Fibroblast of skin of right biceps (primary cell): Measurements from ENCODE around the gene ABHD4.
"Not testable (repeated sequence)": the region's sequence is repeated elsewhere in the genome, so short reads cannot be mapped to it uniquely, and the experiment has no call there.

ENCODE experiments used
- DNase-seq: peaks from one replicate; pipeline ENCODE4 v3.0.0-alpha.2; 2013

The ABHD4 gene

GRCh38 chr14:22598099-22598895 lies at the start of gene ABHD4:
TSS of gene ABHD4 (plus strand) at chr14:22598300. CDS start at chr14:22598307, 7 bp downstream.
- DNase-seq = peak; percentile 58

DNA sequence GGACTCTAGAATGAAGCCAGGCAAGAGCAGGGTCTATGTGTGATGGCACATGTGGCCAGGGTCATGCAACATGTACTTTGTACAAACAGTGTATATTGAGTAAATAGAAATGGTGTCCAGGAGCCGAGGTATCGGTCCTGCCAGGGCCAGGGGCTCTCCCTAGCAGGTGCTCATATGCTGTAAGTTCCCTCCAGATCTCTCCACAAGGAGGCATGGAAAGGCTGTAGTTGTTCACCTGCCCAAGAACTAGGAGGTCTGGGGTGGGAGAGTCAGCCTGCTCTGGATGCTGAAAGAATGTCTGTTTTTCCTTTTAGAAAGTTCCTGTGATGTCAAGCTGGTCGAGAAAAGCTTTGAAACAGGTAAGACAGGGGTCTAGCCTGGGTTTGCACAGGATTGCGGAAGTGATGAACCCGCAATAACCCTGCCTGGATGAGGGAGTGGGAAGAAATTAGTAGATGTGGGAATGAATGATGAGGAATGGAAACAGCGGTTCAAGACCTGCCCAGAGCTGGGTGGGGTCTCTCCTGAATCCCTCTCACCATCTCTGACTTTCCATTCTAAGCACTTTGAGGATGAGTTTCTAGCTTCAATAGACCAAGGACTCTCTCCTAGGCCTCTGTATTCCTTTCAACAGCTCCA lies 48.7 kb upstream of the ABHD4 start:
- no peak for DNase-seq

DNA sequence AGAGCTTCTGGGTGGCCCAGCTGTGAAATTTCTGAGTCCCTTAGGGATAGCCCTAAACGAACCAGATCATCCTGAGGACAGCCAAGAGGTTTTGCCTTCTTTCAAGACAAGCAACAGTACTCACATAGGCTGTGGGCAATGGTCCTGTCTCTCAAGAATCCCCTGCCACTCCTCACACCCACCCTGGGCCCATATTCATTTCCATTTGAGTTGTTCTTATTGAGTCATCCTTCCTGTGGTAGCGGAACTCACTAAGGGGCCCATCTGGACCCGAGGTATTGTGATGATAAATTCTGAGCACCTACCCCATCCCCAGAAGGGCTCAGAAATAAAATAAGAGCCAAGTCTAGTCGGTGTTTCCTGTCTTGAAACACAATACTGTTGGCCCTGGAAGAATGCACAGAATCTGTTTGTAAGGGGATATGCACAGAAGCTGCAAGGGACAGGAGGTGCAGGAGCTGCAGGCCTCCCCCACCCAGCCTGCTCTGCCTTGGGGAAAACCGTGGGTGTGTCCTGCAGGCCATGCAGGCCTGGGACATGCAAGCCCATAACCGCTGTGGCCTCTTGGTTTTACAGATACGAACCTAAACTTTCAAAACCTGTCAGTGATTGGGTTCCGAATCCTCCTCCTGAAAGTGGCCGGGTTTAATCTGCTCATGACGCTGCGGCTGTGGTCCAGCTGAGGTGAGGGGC lies 48.0 kb upstream of the ABHD4 start:
- peak; percentile 82 for DNase-seq

GRCh38 chr14:22551605-22551997 lies 46.5 kb upstream of the ABHD4 start:
- no peak for DNase-seq

- DNase-seq = no peak
These were observed 45.9 kb upstream of the ABHD4 start for GRCh38 chr14:22552001-22552826.

DNA sequence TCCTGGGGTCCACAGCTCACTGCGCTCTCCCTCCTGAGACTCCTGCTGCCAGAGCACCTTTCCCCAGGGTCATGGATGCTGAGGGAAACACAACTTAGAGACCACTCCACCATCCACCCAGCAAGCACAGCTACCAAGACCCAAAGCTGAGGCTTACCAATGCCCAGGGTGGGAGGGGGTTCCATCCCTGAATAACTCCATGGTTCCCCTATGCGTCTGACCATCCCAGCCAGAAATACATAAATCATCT lies 45.3 kb upstream of the ABHD4 start:
- DNase-seq = no peak

GRCh38 chr14:22553445-22553844 lies 44.7 kb upstream of the ABHD4 start:
- DNase-seq = no peak

- DNase-seq = not testable (repeated sequence)
These were observed 44.1 kb upstream of the ABHD4 start for GRCh38 chr14:22553861-22554497.

DNA sequence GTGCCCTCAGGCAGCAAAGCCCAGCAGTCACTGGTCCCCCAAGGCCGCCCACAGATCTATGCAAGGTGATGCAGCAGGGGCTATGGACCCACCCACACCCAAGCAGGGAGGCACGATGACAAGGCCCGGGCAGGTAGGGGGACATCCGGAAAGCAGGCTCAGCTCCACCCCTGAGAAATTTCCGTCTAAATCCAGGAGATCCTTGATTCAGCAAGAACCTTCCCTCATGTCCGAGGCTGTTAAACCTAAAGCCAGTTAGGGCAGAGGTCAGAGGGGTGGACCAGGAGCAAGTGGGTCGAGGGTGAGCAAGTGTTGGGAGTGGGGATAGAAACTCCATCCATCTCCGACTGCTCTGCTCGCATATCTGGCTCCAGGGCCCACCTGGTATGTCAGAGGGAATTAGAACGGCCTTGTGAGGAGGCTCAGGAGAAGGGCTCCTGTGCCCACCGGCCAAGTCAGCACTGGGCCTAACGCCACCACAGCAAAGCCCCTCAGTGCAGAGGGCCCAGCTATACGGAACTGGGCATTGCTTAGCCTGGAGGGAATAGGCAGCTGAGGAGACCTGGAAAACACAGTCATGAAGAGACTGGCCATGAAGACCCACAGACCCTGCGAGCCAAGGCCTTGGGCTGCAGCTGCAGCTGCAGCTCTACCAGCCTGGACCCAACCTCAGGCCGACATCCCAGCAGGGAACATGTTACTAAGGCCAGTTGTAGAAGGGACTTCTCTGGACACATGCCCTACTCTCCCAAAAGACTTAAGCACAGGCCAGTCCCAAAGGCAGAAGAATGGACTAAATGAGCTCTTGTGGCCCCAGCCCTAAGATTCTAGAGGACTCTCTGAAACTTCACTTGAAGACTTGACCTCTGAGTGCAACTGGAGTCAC lies 43.4 kb upstream of the ABHD4 start:
- no peak for DNase-seq

- DNase-seq = peak; percentile 54
These were observed 42.6 kb upstream of the ABHD4 start for GRCh38 chr14:22555384-22556011.

GRCh38 chr14:22556021-22556989 lies 41.8 kb upstream of the ABHD4 start:
- DNase-seq = peak; percentile 84

DNA sequence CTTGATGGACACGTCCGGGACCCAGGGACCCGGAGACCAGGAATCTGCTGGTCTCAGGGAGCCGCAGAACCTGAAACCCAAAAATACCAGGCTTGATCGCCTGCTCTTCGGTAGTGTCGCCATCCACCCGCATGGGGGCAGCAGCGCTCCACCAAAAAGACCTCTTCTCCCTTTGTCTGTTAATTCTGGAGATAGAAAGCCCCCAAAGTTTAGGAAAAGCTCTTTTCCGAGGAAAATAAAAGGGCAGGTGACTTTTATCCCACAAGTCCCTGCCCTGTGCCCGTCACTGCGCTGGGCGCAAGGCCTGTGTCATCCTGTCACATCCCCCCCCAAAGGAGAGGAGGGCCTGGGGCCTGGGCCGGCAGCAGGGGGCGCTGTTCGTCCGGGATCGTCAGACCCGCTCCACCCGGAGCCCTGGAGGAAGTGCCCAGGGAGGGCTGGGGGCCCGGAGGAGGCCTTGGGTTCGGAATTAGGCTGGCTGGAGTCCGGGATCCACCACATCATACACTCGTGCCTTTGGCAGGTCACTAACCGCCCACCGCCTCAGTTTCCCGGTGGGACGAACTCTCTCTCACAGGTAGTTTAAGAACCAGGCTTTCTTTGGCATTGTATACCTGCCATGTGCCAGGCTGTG lies 41.0 kb upstream of the ABHD4 start:
- DNase-seq = peak; percentile 71

- DNase-seq = no peak
These were observed 40.3 kb upstream of the ABHD4 start for GRCh38 chr14:22557846-22558220.

DNA sequence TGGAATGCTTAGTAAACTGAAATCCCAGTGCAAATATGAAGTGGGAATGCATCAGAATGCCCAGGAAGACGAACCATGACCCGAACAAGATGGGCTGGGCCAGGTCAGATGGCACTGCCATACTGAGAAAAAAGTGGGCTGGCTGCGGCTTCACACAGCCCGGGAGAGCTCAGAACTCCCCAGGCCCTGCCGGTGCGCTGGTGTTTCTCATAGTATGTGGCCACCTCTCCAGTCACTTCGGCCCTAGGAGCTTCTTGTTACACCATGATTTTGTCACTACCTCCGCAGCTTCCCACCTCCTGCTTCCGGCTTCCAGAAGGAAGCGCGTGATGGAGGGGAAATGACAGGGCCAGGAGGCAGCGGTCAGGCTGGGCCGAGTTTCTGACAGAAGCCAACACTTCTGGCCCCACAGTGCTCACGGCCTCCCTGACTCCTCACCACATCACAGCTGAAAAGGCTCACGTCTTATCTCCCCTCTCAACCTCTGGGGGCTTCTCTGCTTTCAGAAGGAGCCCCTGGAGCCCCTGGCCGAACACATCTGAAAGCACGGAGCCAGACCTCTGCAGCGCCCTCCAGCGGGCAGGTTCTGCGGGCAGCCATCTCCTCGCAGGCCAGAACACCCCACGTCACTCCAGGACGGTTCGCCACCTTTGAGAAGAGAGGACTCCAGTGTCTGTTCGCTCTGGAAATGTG lies 39.7 kb upstream of the ABHD4 start:
- DNase-seq = no peak

DNA sequence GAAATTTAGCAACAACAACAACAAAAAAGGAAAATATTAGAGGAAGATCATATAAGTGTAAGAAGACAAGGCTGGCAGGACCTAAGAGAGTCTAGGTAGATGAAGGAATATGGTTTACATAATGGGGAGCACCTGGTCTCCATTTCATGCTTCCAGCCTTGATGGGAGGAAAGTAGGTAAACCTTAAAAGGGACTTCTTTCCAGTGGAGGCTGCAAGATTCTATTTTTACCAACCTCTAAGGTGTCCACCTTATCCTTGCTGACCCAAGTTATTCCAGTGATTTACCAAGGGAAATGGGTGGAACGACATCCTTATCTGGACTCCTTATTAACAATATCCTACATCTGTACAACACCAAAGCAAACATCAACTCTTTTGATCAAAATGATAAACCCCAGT lies 39.1 kb upstream of the ABHD4 start:
- DNase-seq = no peak

DNA sequence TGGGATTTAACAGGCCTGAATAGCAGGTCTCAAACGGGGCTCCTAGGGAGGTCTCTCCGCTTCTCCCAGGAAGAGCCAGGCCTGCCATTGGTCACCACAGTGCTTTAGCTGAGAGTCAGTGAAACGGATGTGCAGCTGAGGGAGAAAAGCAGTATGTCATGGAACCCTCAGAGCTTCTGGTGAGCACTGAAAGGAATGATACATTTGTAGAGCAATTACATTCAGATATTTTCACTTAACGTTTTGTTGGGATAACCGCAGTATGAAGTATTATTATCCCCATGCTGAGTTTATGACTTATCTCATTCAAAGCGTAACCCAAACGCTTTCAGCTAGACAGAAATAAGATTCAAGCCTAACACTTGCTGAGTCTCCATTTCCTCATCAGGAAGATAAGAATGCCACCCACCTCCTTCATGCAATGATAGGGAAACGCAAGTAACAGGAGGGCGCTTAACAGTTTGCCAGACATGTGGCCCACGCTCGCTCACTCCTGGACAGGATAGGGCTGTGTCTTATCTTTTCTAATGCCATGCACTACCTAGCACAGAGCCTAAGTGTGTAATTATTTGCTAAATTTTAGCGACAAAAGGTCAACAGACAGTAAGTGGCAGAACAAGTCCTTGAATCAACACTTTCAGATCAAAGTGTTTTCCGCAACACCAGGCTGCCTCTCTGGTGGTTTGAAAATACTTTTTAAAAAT lies 37.3 kb upstream of the ABHD4 start:
- DNase-seq = no peak

GRCh38 chr14:22561366-22561660 lies 36.8 kb upstream of the ABHD4 start:
- no peak for DNase-seq
